HEK293 (cell line): ENCODE data around the gene SLC16A13.

Source experiments
- ATF2 ChIP-seq: fragments of 450-650 bp; formaldehyde crosslinking; IDR thresholded peaks from 2 replicates; pipeline ENCODE4 v1.5.1; 2016; ENCODE audit warnings: missing biosample characterization, missing genetic modification characterization, low read depth
- BCL6B ChIP-seq: fragments of 450-650 bp; formaldehyde crosslinking; IDR thresholded peaks from 2 replicates; pipeline ENCODE4 v1.5.1; 2017; ENCODE audit warnings: missing biosample characterization, missing genetic modification characterization
- GLI4 ChIP-seq: fragments of 450-650 bp; formaldehyde crosslinking; IDR thresholded peaks from 2 replicates; pipeline ENCODE4 v1.5.1; 2016; ENCODE audit warnings: missing biosample characterization, missing genetic modification characterization
- KLF17 ChIP-seq: fragments of 450-650 bp; formaldehyde crosslinking; IDR thresholded peaks from 2 replicates; pipeline ENCODE4 v1.5.1; 2016; ENCODE audit warnings: missing biosample characterization, missing genetic modification characterization
- PBX3 ChIP-seq: sonication (generic); formaldehyde crosslinking; IDR thresholded peaks from 2 replicates; pipeline ENCODE4 v1.8.1; 2022; ENCODE audit warnings: mild to moderate bottlenecking, moderate library complexity, missing genetic modification reagents
- SCRT2 ChIP-seq: fragments of 450-650 bp; formaldehyde crosslinking; IDR thresholded peaks from 2 replicates; pipeline ENCODE4 v1.5.1; 2016; ENCODE audit warnings: missing biosample characterization, missing genetic modification characterization
- SP7 ChIP-seq: fragments of 450-650 bp; formaldehyde crosslinking; IDR thresholded peaks from 2 replicates; pipeline ENCODE4 v1.5.1; 2016; ENCODE audit warnings: missing biosample characterization, missing genetic modification characterization
- YY2 ChIP-seq: fragments of 450-650 bp; formaldehyde crosslinking; IDR thresholded peaks from 2 replicates; pipeline ENCODE4 v1.5.1; 2016; ENCODE audit warnings: missing biosample characterization, missing genetic modification characterization
- ZBTB1 ChIP-seq: fragments of 450-650 bp; formaldehyde crosslinking; IDR thresholded peaks from 2 replicates; pipeline ENCODE4 v1.5.1; 2016; ENCODE audit warnings: missing biosample characterization, missing genetic modification characterization
- ZBTB20 ChIP-seq: fragments of 450-650 bp; formaldehyde crosslinking; IDR thresholded peaks from 2 replicates; pipeline ENCODE4 v1.5.1; 2016; ENCODE audit warnings: missing biosample characterization, missing genetic modification characterization
- ZBTB44 ChIP-seq: fragments of 450-650 bp; IDR thresholded peaks from 2 replicates; pipeline ENCODE4 v1.5.1; 2018; ENCODE audit warnings: missing biosample characterization, mild to moderate bottlenecking, missing genetic modification characterization
- ZFHX2 ChIP-seq: fragments of 450-650 bp; formaldehyde crosslinking; conservative IDR thresholded peaks from 2 replicates; pipeline ENCODE4 v1.5.1; 2016; ENCODE audit warnings: missing biosample characterization, missing genetic modification characterization
- ZFP3 ChIP-seq: fragments of 450-650 bp; formaldehyde crosslinking; IDR thresholded peaks from 2 replicates; pipeline ENCODE4 v1.5.1; 2016; ENCODE audit warnings: low read depth, missing biosample characterization, missing genetic modification characterization
- ZFP37 ChIP-seq: fragments of 450-650 bp; formaldehyde crosslinking; IDR thresholded peaks from 2 replicates; pipeline ENCODE4 v1.5.1; 2016; ENCODE audit warnings: missing biosample characterization, missing genetic modification characterization
- ZNF112 ChIP-seq: fragments of 450-650 bp; formaldehyde crosslinking; IDR thresholded peaks from 2 replicates; pipeline ENCODE4 v1.5.0; 2017; ENCODE audit warnings: missing biosample characterization, missing genetic modification characterization
- ZNF114 ChIP-seq: fragments of 450-650 bp; formaldehyde crosslinking; IDR thresholded peaks from 2 replicates; pipeline ENCODE4 v1.5.0; 2017; ENCODE audit warnings: missing biosample characterization, missing genetic modification characterization
- ZNF184 ChIP-seq: fragments of 450-650 bp; IDR thresholded peaks from 2 replicates; pipeline ENCODE4 v1.5.1; 2018; ENCODE audit warnings: missing biosample characterization, mild to moderate bottlenecking, missing genetic modification characterization
- ZNF214 ChIP-seq: fragments of 450-650 bp; formaldehyde crosslinking; IDR thresholded peaks from 2 replicates; pipeline ENCODE4 v1.5.1; 2017; ENCODE audit warnings: missing biosample characterization, mild to moderate bottlenecking, missing genetic modification characterization, borderline replicate concordance
- ZNF221 ChIP-seq: fragments of 450-650 bp; formaldehyde crosslinking; IDR thresholded peaks from 2 replicates; pipeline ENCODE4 v1.5.1; 2017; ENCODE audit warnings: missing biosample characterization, missing genetic modification characterization, borderline replicate concordance
- ZNF302 ChIP-seq: fragments of 450-650 bp; formaldehyde crosslinking; IDR thresholded peaks from 2 replicates; pipeline ENCODE4 v1.5.1; 2016; ENCODE audit warnings: missing biosample characterization, missing genetic modification characterization, low read depth
- ZNF324 ChIP-seq: fragments of 450-650 bp; formaldehyde crosslinking; IDR thresholded peaks from 2 replicates; pipeline ENCODE4 v1.5.1; 2016; ENCODE audit warnings: missing biosample characterization, missing genetic modification characterization
- ZNF416 ChIP-seq: fragments of 450-650 bp; formaldehyde crosslinking; IDR thresholded peaks from 2 replicates; pipeline ENCODE4 v1.5.1; 2016; ENCODE audit warnings: missing biosample characterization, missing genetic modification characterization
- ZNF473 ChIP-seq: fragments of 450-650 bp; formaldehyde crosslinking; IDR thresholded peaks from 2 replicates; pipeline ENCODE4 v1.5.1; 2017; ENCODE audit warnings: missing biosample characterization, missing genetic modification characterization
- ZNF521 ChIP-seq: fragments of 450-650 bp; formaldehyde crosslinking; IDR thresholded peaks from 2 replicates; pipeline ENCODE4 v1.5.1; 2017; ENCODE audit warnings: missing biosample characterization, mild to moderate bottlenecking, missing genetic modification characterization
- ZNF529 ChIP-seq: fragments of 450-650 bp; formaldehyde crosslinking; IDR thresholded peaks from 2 replicates; pipeline ENCODE4 v1.5.1; 2017; ENCODE audit warnings: missing genetic modification characterization, missing biosample characterization; ENCODE audit not compliant: insufficient replicate concordance
- ZNF596 ChIP-seq: fragments of 450-650 bp; IDR thresholded peaks from 2 replicates; pipeline ENCODE4 v1.5.0; 2018; ENCODE audit warnings: missing biosample characterization, mild to moderate bottlenecking, missing genetic modification characterization, moderate library complexity
- ZNF624 ChIP-seq: fragments of 450-650 bp; formaldehyde crosslinking; IDR thresholded peaks from 2 replicates; pipeline ENCODE4 v1.5.1; 2017; ENCODE audit warnings: missing biosample characterization, missing genetic modification characterization
- ZNF629 ChIP-seq: fragments of 450-650 bp; formaldehyde crosslinking; IDR thresholded peaks from 2 replicates; pipeline ENCODE4 v1.5.1; 2017; ENCODE audit warnings: missing biosample characterization, missing genetic modification characterization
- ZNF701 ChIP-seq: fragments of 450-650 bp; formaldehyde crosslinking; IDR thresholded peaks from 2 replicates; pipeline ENCODE4 v1.5.1; 2016; ENCODE audit warnings: missing biosample characterization, missing genetic modification characterization
- ZNF704 ChIP-seq: fragments of 450-650 bp; formaldehyde crosslinking; IDR thresholded peaks from 2 replicates; pipeline ENCODE4 v1.5.1; 2016; ENCODE audit warnings: missing biosample characterization, missing genetic modification characterization
- ZSCAN18 ChIP-seq: fragments of 450-650 bp; formaldehyde crosslinking; IDR thresholded peaks from 2 replicates; pipeline ENCODE4 v1.5.1; 2016; ENCODE audit warnings: missing biosample characterization, missing genetic modification characterization
- ZSCAN23 ChIP-seq: fragments of 450-650 bp; formaldehyde crosslinking; IDR thresholded peaks from 2 replicates; pipeline ENCODE4 v1.5.1; 2016; ENCODE audit warnings: missing biosample characterization, missing genetic modification characterization

SLC16A13 gene

GRCh38 chr17:7035591-7036368, at the start of gene SLC16A13 (continued):
- no peak for TF ChIP-seq ZSCAN23
- TF ChIP-seq ZNF624: no peak
- TF ChIP-seq GLI4 (tag by site-specific recombination): no peak
- TF ChIP-seq ZNF184 (tag by site-specific recombination): no peak
- no peak for TF ChIP-seq ZNF114 (tag by site-specific recombination)
- TF ChIP-seq ZNF302 (tag by site-specific recombination): no peak
- TF ChIP-seq ZNF704 (tag by site-specific recombination): no peak
- TF ChIP-seq ZNF701 (tag by site-specific recombination): no peak
- no peak for TF ChIP-seq PBX3
- peak; percentile 26; the same call in 1 of the 2 replicates for TF ChIP-seq KLF17 (tag by site-specific recombination)
- TF ChIP-seq ZNF529 (tag by site-specific recombination): no peak
- TF ChIP-seq ZNF521 (tag by site-specific recombination): no peak
- no peak for TF ChIP-seq ZBTB1 (tag by site-specific recombination)
- no peak for TF ChIP-seq YY2 (tag by site-specific recombination)
- TF ChIP-seq SCRT2 (tag by site-specific recombination): no peak
- TF ChIP-seq ZBTB20 (tag by site-specific recombination): peak; percentile 88
- no peak for TF ChIP-seq ZNF596
- TF ChIP-seq ZNF112 (tag by site-specific recombination): no peak
- no peak for TF ChIP-seq BCL6B (tag by site-specific recombination)
- no peak for TF ChIP-seq ZNF221 (tag by site-specific recombination)
- no peak for TF ChIP-seq ZFP37 (tag by site-specific recombination)
- TF ChIP-seq ZFHX2: peak; percentile 14; the same call in 1 of the 2 replicates
- TF ChIP-seq ZNF629 (tag by site-specific recombination): no peak
- TF ChIP-seq ZNF473 (tag by site-specific recombination): no peak
- 0 out of 2 replicates have a peak, but pooled peaks have one; percentile 16 for TF ChIP-seq ZBTB44 (tag by site-specific recombination)
- TF ChIP-seq ATF2 (tag by site-specific recombination): no peak
- no peak for TF ChIP-seq ZSCAN18
- TF ChIP-seq ZFP3 (tag by site-specific recombination): no peak
- TF ChIP-seq ZNF416 (tag by site-specific recombination): no peak
- TF ChIP-seq SP7 (tag by site-specific recombination): peak; percentile 75; the same call in 1 of the 2 replicates
- TF ChIP-seq ZNF214 (tag by site-specific recombination): no peak
- TF ChIP-seq ZNF324 (tag by site-specific recombination): no peak
